Activated naive CD4-positive, alpha-beta T cell treated with anti-CD3 and anti-CD28 coated beads for 36 hours (primary cell): Measurements from ENCODE around the gene CACNG4. TPM values are rescaled to one million over a fixed set of nuclear protein-coding genes. Genes with fewer than 3 reads are reported as not detected.
"Not testable (repeated sequence)": the region's sequence is repeated elsewhere in the genome, so short reads cannot be mapped to it uniquely, and the experiment has no call there.

ENCODE experiments used
- CTCF ChIA-PET: fragments of 350-600 bp; sonication (Branson Sonifier 250); formaldehyde crosslinking; loops from one replicate; lab custom pipeline; 2021; ENCODE audit warnings: antibody characterized with exemption; lab: Charles Lee
- DNase-seq: peaks from one replicate; pipeline ENCODE4 v3.0.0-alpha.2; 2020
- H3K27ac Mint-ChIP-seq: one replicate; pipeline ENCODE4 v1.8.0; 2021; ENCODE audit warnings: mild to moderate bottlenecking, mixed read lengths
- H3K27me3 Mint-ChIP-seq: one replicate; pipeline ENCODE4 v1.8.0; 2021; ENCODE audit warnings: low read depth, mixed read lengths
- H3K36me3 Mint-ChIP-seq: one replicate; pipeline ENCODE4 v1.8.0; 2021; ENCODE audit warnings: low read depth, mixed read lengths
- H3K4me1 Mint-ChIP-seq: one replicate; pipeline ENCODE4 v1.8.0; 2021; ENCODE audit warnings: low read depth, mixed read lengths
- H3K4me3 Mint-ChIP-seq: one replicate; pipeline ENCODE4 v1.8.0; 2021; ENCODE audit warnings: mild to moderate bottlenecking, moderate library complexity, mixed read lengths
- H3K9me3 Mint-ChIP-seq: one replicate; pipeline ENCODE4 v1.8.0; 2021; ENCODE audit warnings: mixed read lengths
- intact Hi-C: fragments of 100-400 bp; cut with micrococcal nuclease; formaldehyde crosslinking; loops from one replicate; pipeline ENCODE4 v1.15.1; 2023
- total RNA-seq, 2 experiments: library from RNA; stranded (reverse); gene quantifications; one replicate each; pipeline ENCODE4 v1.2.3, GENCODE V29; 2021

Gene CACNG4
- total RNA-seq, 2 experiments from 2014 or later: not detected

GRCh38 chr17:67032382-67032781 is 67.9 kb downstream of the CACNG4 start:
- H3K4me1 Mint-ChIP-seq: peaks cover 6% of the 10 kb centered on the region
- H3K9me3 Mint-ChIP-seq: no peaks in the 10 kb centered on the region
- intact Hi-C loops: no loop called here
- no peaks in the 10 kb centered on the region for H3K36me3 Mint-ChIP-seq
- no peaks in the 10 kb centered on the region for H3K27me3 Mint-ChIP-seq
- no peak overlapping the region for H3K27ac Mint-ChIP-seq
- no peak overlapping the region for H3K4me3 Mint-ChIP-seq
- CTCF ChIA-PET: interaction anchor here (1.1 kb wide), 1 partner anchor 169 kb away, joined by 3 read pairs; no protein-coding TSS in a partner anchor
- no peak for DNase-seq

- Mint-ChIP-seq H3K36me3 (no peaks in the 10 kb centered on the region), H3K4me3 (no peak overlapping the region), H3K27ac (no peak overlapping the region), H3K27me3 (no peaks in the 10 kb centered on the region), H3K4me1 (peaks cover 6% of the 10 kb centered on the region), H3K9me3 (no peaks in the 10 kb centered on the region)
- CTCF ChIA-PET: interaction anchor here (1.1 kb wide), 1 partner anchor 169 kb away, joined by 3 read pairs; no protein-coding TSS in a partner anchor
- intact Hi-C loops: no loop called here
- DNase-seq: no peak
Observed at GRCh38 chr17:67032985-67033384, 68.5 kb downstream of the CACNG4 start.

GRCh38 chr17:67033613-67034012 is 69.1 kb downstream of the CACNG4 start:
- Mint-ChIP-seq H3K27me3 (no peaks in the 10 kb centered on the region), H3K9me3 (no peaks in the 10 kb centered on the region), H3K4me3 (no peak overlapping the region), H3K27ac (no peak overlapping the region), H3K36me3 (no peaks in the 10 kb centered on the region), H3K4me1 (peaks cover 6% of the 10 kb centered on the region)
- intact Hi-C loops: no loop called here
- DNase-seq: no peak
- CTCF ChIA-PET: no interaction called here

- no peak overlapping the region for H3K4me3 Mint-ChIP-seq
- peaks cover 6% of the 10 kb centered on the region for H3K4me1 Mint-ChIP-seq
- CTCF ChIA-PET: no interaction called here
- H3K27ac Mint-ChIP-seq: peak overlapping the region; percentile 8
- no peaks in the 10 kb centered on the region for H3K9me3 Mint-ChIP-seq
- intact Hi-C loops: no loop called here
- H3K27me3 Mint-ChIP-seq: no peaks in the 10 kb centered on the region
- peak; percentile 19 for DNase-seq
- H3K36me3 Mint-ChIP-seq: no peaks in the 10 kb centered on the region
Observed at GRCh38 chr17:67035131-67036083, 70.9 kb downstream of the CACNG4 start.

GRCh38 chr17:67038861-67039365 is 74.4 kb downstream of the CACNG4 start:
- no peaks in the 10 kb centered on the region for H3K27me3 Mint-ChIP-seq

GRCh38 chr17:67040652-67041051 is 76.1 kb downstream of the CACNG4 start:
- no peaks in the 10 kb centered on the region for H3K36me3 Mint-ChIP-seq
- intact Hi-C loops: no loop called here
- no peaks in the 10 kb centered on the region for H3K9me3 Mint-ChIP-seq
- no peak overlapping the region for H3K4me3 Mint-ChIP-seq
- CTCF ChIA-PET: no interaction called here
- H3K4me1 Mint-ChIP-seq: peaks cover 2% of the 10 kb centered on the region
- no peaks in the 10 kb centered on the region for H3K27me3 Mint-ChIP-seq
- DNase-seq: no peak
- H3K27ac Mint-ChIP-seq: no peak overlapping the region

More at GRCh38 chr17:67038861-67039365, 74.4 kb downstream of the CACNG4 start:
- H3K9me3 Mint-ChIP-seq: no peaks in the 10 kb centered on the region
- intact Hi-C loops: no loop called here
- H3K4me1 Mint-ChIP-seq: peaks cover 6% of the 10 kb centered on the region
- no peak for DNase-seq
- CTCF ChIA-PET: no interaction called here
- H3K4me3 Mint-ChIP-seq: no peak overlapping the region
- H3K36me3 Mint-ChIP-seq: no peaks in the 10 kb centered on the region
- H3K27ac Mint-ChIP-seq: no peak overlapping the region

GRCh38 chr17:67041119-67041518 is 76.6 kb downstream of the CACNG4 start:
- DNase-seq, H3K27me3 Mint-ChIP-seq, H3K9me3 Mint-ChIP-seq, H3K4me3 Mint-ChIP-seq, H3K4me1 Mint-ChIP-seq, H3K27ac Mint-ChIP-seq, H3K36me3 Mint-ChIP-seq, CTCF ChIA-PET, intact Hi-C loops: not testable (repeated sequence)

GRCh38 chr17:67041531-67041930 is 77.0 kb downstream of the CACNG4 start:
- H3K27ac Mint-ChIP-seq: no peak overlapping the region
- no peaks in the 10 kb centered on the region for H3K36me3 Mint-ChIP-seq
- intact Hi-C loops: no loop called here
- DNase-seq: no peak
- H3K9me3 Mint-ChIP-seq: no peaks in the 10 kb centered on the region
- H3K27me3 Mint-ChIP-seq: no peaks in the 10 kb centered on the region
- no peak overlapping the region for H3K4me3 Mint-ChIP-seq
- H3K4me1 Mint-ChIP-seq: no peaks in the 10 kb centered on the region
- CTCF ChIA-PET: no interaction called here

- intact Hi-C loops: no loop called here
- Mint-ChIP-seq H3K27me3 (no peaks in the 10 kb centered on the region), H3K9me3 (peaks cover 3% of the 10 kb centered on the region), H3K36me3 (no peaks in the 10 kb centered on the region), H3K4me3 (no peak overlapping the region), H3K4me1 (no peaks in the 10 kb centered on the region), H3K27ac (no peak overlapping the region)
- CTCF ChIA-PET: no interaction called here
- no peak for DNase-seq
Observed at GRCh38 chr17:67041941-67042899, 77.7 kb downstream of the CACNG4 start.

- Mint-ChIP-seq H3K27me3 (no peaks in the 10 kb centered on the region), H3K36me3 (no peaks in the 10 kb centered on the region), H3K4me3 (no peak overlapping the region), H3K9me3 (peaks cover 11% of the 10 kb centered on the region), H3K4me1 (no peaks in the 10 kb centered on the region), H3K27ac (no peak overlapping the region)
- CTCF ChIA-PET: no interaction called here
- intact Hi-C loops: no loop called here
- DNase-seq: no peak
Observed at GRCh38 chr17:67043283-67043682, 78.8 kb downstream of the CACNG4 start.

GRCh38 chr17:67044016-67044772 is 79.7 kb downstream of the CACNG4 start, which contains the start of gene CACNG1:
Gene CACNG1 (plus strand): TSS chr17:67044554. CDS start chr17:67044661, 107 bp downstream.
- intact Hi-C loops: no loop called here
- Mint-ChIP-seq H3K4me1 (no peaks in the 10 kb centered on the region), H3K9me3 (peaks cover 19% of the 10 kb centered on the region), H3K36me3 (peaks cover 3% of the 10 kb centered on the region), H3K27ac (no peak within 1 kb of the TSS), H3K4me3 (no peak within 1 kb of the TSS), H3K27me3 (no peaks in the 10 kb centered on the region)
- CTCF ChIA-PET: no interaction called here
- DNase-seq: no peak
